GM21528 (cell line): Measurements from ENCODE around the gene MPG.

ENCODE experiments used
- ATAC-seq: cut with Tn5 transposase; IDR thresholded peaks from one replicate; pipeline ENCODE4 v1.9.1; 2021; ENCODE audit warnings: mild to moderate bottlenecking, moderate library complexity; ENCODE audit not compliant: unreplicated experiment, low FRiP score

The MPG gene

GRCh38 chr16:50769-51591, 27.0 kb upstream of the MPG start:
- ATAC-seq: no peak

GRCh38 chr16:53346-54236, 24.4 kb upstream of the MPG start, which contains the start of the genes POLR3K and SNRNP25:
POLR3K (minus strand) TSS chr16:53608; CDS start chr16:53586, 22 bp downstream.
SNRNP25 (plus strand) TSS chr16:53828; CDS start chr16:54017, 189 bp downstream.
- peak; percentile 93 for ATAC-seq

GRCh38 chr16:54237-54581, 23.8 kb upstream of the MPG start:
- no peak for ATAC-seq

GRCh38 chr16:55571-56136, 22.4 kb upstream of the MPG start:
- ATAC-seq: no peak

GRCh38 chr16:56231-56927, 21.6 kb upstream of the MPG start:
- ATAC-seq: no peak

GRCh38 chr16:57711-58110, 20.3 kb upstream of the MPG start:
- ATAC-seq: no peak

- ATAC-seq: no peak
These were observed 19.3 kb upstream of the MPG start for GRCh38 chr16:58491-59439.

GRCh38 chr16:59440-60059, 18.5 kb upstream of the MPG start:
- no peak for ATAC-seq

GRCh38 chr16:60166-60565, 17.9 kb upstream of the MPG start:
- ATAC-seq: no peak

- ATAC-seq: no peak
These were observed 16.8 kb upstream of the MPG start for GRCh38 chr16:60929-61878.

GRCh38 chr16:61879-62281, 16.1 kb upstream of the MPG start:
- ATAC-seq: no peak

GRCh38 chr16:62283-62967, 15.6 kb upstream of the MPG start:
- ATAC-seq: no peak

- no peak for ATAC-seq
These were observed 15.0 kb upstream of the MPG start for GRCh38 chr16:62968-63391.

GRCh38 chr16:63466-63865, 14.6 kb upstream of the MPG start:
- ATAC-seq: no peak

GRCh38 chr16:63998-64913, 13.8 kb upstream of the MPG start:
- no peak for ATAC-seq

GRCh38 chr16:64914-65255, 13.1 kb upstream of the MPG start:
- ATAC-seq: no peak
